ENCODE results near the gene PTPN12.
"Not testable (repeated sequence)": the region's sequence is repeated elsewhere in the genome, so short reads cannot be mapped to it uniquely, and the experiment has no call there.

PTPN12 gene

DNA sequence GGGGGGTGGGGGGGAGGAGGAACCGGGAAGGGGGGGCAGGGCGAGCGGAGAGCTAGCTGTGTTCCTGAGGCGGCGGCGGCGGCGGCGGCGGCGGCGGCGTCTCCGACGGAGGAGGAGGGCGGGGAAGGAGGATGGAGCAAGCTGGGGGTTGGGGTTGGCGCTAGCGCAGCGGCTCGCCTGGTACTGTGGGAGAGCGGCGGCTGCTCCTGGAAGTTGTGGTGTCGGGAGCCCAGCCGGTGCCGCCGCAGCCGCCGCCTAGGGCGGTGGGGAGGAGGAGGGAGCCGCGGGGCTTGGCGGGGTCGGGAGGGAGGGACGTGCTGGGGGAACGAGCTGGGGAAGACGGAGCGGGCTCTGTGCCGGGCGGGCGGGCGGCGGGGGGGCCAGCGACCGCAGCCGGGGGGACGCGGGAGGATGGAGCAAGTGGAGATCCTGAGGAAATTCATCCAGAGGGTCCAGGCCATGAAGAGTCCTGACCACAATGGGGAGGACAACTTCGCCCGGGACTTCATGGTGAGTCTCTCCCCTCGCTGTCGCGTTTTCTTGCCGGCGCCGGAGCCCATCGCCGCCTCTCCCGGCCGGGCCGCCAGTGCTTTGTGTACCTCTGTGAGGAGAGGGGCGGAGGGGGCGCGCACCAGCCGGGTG lies at the start of gene PTPN12:
Gene PTPN12 (plus strand): TSS at position 160 of the 642 bp plus-strand sequence. CDS start 252 bp downstream, at position 412.
- peak in 1 of 2 donors; percentile 31 for DNase-seq

- DNase-seq: no peak
Measured at GRCh38 chr7:77488986-77489385, 48.1 kb upstream of the PTPN12 start.

- DNase-seq: no peak
Measured at GRCh38 chr7:77497079-77497478, 40.0 kb upstream of the PTPN12 start.

DNA sequence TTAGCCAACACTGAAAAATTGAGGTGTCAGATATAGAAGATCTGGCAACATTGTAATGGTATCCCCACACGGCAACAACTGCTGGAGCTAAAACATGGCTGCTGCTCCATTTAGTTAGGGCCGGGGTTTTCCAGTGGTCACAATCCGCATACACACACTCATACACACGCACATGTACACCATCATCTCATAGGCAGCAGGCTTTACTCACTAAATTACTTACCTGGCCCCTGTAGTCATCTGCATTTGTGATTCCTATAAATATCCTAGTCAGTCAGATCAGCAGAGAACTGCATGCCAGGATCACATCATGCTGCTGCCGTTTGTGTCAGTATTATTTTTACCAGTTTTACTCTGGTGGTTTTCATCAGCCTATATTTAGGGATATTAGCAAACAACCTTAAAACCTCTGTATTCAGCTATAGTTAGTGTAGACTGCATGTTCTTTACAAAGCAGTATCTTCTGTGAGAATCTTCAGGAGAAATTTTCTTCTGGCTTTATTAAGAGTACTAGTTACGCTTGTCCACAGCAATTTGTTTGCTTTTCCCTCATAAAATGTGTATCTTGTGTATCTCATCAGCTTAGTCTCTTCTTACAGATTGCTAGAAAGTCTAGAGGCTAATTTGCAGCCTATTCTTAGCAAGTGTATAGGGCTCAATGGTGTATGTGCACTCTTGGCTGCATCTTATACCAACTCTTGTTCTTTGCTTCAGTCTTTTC lies 38.3 kb upstream of the PTPN12 start:
- no peak for DNase-seq

GRCh38 chr7:77501192-77501515 lies 35.9 kb upstream of the PTPN12 start:
- no peak for DNase-seq

- DNase-seq: no peak
Measured at GRCh38 chr7:77504951-77505350, 32.1 kb upstream of the PTPN12 start.

DNA sequence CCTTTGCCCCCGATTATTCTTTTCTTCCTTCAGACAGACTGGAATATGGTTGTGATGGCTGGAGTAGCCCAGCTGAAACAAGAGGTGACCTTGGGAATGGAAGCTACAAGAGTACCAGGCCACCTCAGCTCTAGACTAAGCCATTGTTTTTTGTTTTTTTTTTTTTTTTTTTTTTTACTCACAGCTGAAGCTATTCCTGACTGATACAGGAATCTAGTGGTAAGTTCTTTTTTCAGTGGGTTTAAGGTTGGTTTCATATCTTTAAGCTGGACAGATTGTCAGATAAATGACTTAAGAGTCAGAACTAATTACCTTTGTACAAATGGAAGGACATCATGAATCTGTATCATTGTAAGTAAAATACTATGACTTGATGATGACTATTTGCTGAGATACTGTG lies 30.2 kb upstream of the PTPN12 start:
- DNase-seq: no peak

- not testable (repeated sequence) for DNase-seq
Measured at GRCh38 chr7:77513002-77513670, 24.0 kb upstream of the PTPN12 start.

DNA sequence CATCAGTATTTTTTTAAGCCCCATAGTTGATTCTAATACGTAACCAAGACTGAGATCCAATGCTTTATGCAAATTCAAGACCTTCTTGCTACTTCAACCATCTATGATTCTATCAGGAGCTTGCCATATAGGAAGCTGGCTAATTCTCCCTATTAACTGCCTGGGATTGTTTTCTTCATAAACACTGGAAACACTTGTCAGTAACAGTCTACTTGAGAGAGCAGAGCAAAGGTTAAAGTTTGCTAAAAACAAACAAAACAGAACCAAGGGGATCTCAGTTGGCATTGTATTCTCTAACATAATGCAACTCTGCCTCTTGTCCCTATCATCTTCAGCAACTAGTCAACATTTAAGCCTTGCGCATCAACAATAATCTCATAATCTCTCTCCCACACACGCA lies 21.0 kb upstream of the PTPN12 start:
- DNase-seq: no peak

GRCh38 chr7:77520261-77520660 lies 16.8 kb upstream of the PTPN12 start:
- DNase-seq: no peak

DNA sequence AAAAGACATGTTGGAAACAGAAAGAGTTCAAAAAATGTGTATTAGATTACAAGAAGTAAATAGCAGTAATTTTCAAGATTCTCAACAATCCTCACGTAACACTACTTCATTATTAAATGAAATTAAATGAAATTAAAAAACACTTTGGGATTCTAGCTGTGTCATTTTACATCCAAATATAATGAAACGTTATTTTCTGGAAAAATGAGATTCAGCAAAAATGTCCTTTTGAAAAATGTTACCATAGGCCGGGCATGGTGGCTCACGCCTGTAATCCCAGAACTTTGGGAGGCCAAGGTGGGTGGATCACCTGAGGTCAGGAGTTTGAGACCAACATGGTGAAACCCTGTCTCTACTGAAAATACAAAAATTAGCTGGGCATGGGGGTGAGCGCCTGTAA lies 15.6 kb upstream of the PTPN12 start:
- not testable (repeated sequence) for DNase-seq

DNA sequence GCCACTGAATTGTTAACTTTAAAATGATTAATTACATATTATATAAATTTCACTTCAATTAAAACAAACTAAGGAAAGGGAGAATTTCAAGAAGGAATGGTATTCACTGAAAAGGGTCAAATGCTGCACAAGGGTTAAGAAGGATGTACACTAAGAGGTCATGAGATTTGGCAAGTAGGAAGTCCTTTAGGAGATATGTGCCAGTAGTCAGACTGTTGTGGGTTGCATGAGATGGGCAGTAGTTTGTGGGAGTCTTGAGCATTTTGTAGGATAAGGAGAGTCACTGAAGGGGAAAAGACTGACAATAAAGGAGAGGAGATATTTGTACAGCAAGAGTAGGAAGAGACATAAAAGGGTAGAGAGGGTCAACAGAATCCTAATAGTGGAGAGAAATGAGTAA lies 12.4 kb upstream of the PTPN12 start:
- DNase-seq: no peak

- DNase-seq: no peak
Measured at GRCh38 chr7:77525231-77525630, 11.9 kb upstream of the PTPN12 start.

DNA sequence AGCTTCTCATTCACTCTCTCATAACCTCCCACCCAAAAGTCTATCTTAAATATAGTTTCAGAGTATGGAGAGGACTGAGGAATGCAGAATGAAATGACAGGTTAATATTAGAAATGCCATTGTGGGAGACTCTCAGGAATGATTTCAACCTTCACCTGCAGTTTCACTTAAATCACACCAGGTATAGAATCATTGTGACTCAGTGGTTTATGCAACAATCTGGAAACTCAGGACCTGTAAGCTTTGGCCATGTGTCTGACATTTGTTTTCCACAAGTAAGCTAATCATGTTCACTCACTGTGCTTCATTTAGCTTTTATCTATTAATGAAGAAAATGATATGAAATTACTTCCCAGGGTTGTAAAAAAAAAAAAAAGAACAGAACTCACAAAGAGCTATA lies 8.7 kb upstream of the PTPN12 start:
- no peak for DNase-seq

- no peak for DNase-seq
Measured at GRCh38 chr7:77529279-77529678, 7.8 kb upstream of the PTPN12 start.

- no peak for DNase-seq
Measured at GRCh38 chr7:77531038-77531437, 6.1 kb upstream of the PTPN12 start.

GRCh38 chr7:77532247-77532646 lies 4.8 kb upstream of the PTPN12 start:
- DNase-seq: no peak

DNA sequence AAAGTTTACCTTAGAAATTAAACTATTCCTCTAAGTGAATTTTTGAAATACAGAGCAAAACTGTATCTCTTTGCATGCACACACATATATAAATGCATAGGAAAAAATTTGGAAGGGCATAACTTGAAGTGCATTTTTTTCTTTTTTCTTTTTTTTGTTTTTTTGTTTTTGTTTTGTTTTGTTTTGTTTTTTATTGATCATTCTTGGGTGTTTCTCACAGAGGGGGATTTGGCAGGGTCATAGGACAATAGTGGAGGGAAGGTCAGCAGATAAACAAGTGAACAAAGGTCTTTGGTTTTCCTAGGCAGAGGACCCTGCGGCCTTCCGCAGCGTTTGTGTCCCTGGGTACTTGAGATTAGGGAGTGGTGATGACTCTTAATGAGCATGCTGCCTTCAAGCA lies 4.4 kb upstream of the PTPN12 start:
- not testable (repeated sequence) for DNase-seq

DNA sequence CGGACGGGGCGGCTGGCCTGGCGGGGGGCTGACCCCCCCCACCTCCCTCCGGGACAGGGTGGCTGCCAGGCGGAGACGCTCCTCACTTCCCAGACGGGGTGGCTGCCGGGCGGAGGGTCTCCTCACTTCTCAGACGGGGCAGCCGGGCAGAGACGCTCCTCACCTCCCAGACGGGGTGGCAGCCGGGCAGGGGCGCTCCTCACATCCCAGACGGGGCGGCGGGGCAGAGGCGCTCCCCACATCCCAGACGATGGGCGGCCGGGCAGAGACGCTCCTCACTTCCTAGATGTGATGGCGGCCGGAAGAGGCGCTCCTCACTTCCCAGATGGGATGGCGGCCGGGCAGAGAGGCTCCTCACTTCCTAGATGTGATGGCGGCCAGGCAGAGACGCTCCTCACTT lies 3.0 kb upstream of the PTPN12 start:
- DNase-seq: not testable (repeated sequence)

GRCh38 chr7:77536017-77536412 lies 1.1 kb upstream of the PTPN12 start:
- no peak for DNase-seq

- peak; percentile 96 to 97 for DNase-seq
Measured at GRCh38 chr7:77536413-77537135, 521 bp upstream of the PTPN12 start.

- peak in 1 of 2 donors; percentile 26 for DNase-seq
Measured at GRCh38 chr7:77537778-77538280, 734 bp downstream of the PTPN12 start.
